ENCODE measurements around the gene TEX50.
"Not testable (repeated sequence)": the region's sequence is repeated elsewhere in the genome, so short reads cannot be mapped to it uniquely, and the experiment has no call there.

TEX50 gene

GRCh38 chr1:173682184-173682583, 47.0 kb downstream of the TEX50 start:
- H3K4me3 ChIP-seq (ENCODE audit: low read depth, low read length): no peak overlapping the region
- TF ChIP-seq CTCF (IDR thresholded peaks at IDR 0.05; ENCODE audit: low read depth, low read length): no peak

GRCh38 chr1:173683838-173684237, 48.7 kb downstream of the TEX50 start:
- H3K4me3 ChIP-seq (ENCODE audit: low read depth, low read length): not testable (repeated sequence)

GRCh38 chr1:173685121-173685520, 50.0 kb downstream of the TEX50 start:
- not testable (repeated sequence) for H3K4me3 ChIP-seq (ENCODE audit: low read depth, low read length)
